Kidney tubule cell (primary cell): ENCODE measurements around the gene DONSON.

Experiments used
- DNase-seq: peaks from one replicate; pipeline ENCODE4 v3.0.0-alpha.2; 2018; ENCODE audit warnings: low spot score

DONSON gene

GRCh38 chr21:33561373-33561772 lies 27.1 kb downstream of the DONSON start:
- no peak for DNase-seq

DNA sequence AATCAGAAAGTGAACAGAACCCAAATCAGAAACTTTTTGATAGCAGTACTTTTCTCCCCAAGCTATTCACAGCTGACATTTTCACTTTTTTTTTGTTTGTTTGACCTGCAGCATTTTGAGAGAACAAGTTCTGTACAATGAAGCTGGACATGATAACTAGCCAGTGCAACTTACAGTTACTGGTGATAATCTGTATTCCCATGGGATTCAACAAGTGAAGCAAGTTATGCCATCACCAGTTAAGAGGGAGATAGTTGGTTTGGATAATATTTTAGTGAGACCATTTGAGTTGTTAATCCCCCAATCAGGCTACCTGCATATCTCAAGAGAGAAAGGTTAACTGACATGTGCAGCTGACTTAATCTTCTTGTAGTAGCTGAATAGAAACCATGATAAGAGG lies 27.5 kb downstream of the DONSON start:
- DNase-seq: no peak

- no peak for DNase-seq
Measured at GRCh38 chr21:33559813-33560212, 28.7 kb downstream of the DONSON start.

DNA sequence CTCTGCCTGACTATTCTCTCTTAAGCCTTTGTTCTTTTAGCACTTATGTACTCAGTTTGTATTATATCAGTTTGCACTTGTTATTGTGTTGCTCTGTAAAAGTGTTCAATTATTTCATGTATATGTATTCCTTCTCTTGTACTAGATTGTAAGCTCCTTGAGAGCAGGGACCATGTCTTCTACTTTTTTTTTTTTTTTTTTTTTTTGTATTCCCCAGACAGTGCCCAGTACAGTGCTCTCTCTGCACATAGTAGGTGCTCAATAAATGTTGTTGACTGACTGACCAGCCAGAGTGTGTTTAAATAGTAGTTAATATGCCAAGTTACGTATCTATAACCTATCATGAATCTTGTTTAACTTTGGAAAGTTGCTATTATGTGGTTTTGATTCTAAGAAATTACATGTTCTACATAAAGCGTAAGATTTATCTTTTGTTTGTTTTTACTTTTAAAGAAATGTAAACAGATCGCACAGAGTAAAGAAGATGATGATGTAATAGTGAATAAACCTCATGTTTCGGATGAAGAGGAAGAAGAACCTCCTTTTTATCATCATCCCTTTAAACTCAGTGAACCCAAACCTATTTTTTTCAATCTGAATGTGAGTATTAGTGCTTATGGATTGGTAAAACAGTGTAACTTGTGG lies 29.6 kb downstream of the DONSON start:
- DNase-seq: no peak

GRCh38 chr21:33557447-33557846 lies 31.0 kb downstream of the DONSON start:
- no peak for DNase-seq

GRCh38 chr21:33554982-33555344 lies 33.5 kb downstream of the DONSON start:
- no peak for DNase-seq

DNA sequence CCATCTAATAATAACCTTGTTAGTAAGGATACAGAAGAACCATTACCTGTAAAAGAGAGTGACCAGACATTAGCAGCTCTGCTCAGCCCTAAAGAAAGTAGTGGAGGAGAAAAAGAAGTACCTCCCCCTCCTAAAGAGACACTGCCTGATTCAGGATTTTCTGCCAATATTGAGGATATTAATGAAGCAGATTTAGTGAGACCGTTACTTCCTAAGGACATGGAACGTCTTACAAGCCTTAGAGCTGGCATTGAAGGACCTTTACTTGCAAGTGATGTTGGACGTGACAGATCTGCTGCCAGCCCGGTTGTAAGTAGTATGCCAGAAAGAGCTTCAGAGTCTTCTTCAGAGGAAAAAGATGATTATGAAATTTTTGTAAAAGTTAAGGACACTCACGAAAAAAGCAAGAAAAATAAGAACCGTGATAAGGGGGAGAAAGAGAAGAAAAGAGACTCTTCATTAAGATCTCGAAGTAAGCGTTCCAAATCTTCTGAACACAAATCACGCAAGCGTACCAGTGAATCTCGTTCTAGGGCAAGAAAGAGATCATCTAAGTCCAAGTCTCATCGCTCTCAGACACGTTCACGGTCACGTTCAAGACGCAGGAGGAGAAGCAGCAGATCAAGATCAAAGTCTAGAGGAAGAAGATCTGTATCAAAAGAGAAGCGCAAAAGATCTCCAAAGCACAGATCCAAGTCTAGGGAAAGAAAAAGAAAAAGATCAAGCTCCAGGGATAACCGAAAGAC lies 34.1 kb downstream of the DONSON start:
- DNase-seq: no peak

- no peak for DNase-seq
Measured at GRCh38 chr21:33552999-33553598, 35.4 kb downstream of the DONSON start.

- no peak for DNase-seq
Measured at GRCh38 chr21:33552093-33552998, 36.1 kb downstream of the DONSON start.

- no peak for DNase-seq
Measured at GRCh38 chr21:33551664-33552063, 36.8 kb downstream of the DONSON start.

DNA sequence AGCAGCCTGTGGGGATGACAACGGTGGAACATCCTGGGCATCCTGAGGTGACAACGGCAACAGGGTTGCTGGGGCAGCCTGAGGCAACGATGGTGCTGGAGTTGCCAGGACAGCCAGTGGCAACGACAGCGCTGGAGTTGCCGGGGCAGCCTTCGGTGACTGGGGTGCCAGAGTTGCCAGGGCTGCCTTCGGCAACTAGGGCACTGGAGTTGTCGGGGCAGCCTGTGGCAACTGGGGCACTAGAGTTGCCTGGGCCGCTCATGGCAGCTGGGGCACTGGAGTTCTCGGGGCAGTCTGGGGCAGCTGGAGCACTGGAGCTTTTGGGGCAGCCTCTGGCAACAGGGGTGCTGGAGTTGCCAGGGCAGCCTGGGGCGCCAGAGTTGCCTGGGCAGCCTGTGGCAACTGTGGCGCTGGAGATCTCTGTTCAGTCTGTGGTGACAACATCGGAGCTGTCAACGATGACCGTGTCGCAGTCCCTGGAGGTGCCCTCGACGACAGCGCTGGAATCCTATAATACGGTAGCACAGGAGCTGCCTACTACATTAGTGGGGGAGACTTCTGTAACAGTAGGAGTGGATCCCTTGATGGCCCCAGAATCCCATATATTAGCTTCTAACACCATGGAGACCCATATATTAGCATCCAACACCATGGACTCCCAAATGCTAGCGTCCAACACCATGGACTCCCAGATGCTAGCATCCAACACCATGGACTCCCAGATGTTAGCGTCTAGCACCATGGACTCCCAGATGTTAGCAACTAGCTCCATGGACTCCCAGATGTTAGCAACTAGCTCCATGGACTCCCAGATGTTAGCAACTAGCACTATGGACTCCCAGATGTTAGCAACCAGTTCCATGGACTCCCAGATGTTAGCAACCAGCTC lies 37.5 kb downstream of the DONSON start:
- DNase-seq: no peak

DNA sequence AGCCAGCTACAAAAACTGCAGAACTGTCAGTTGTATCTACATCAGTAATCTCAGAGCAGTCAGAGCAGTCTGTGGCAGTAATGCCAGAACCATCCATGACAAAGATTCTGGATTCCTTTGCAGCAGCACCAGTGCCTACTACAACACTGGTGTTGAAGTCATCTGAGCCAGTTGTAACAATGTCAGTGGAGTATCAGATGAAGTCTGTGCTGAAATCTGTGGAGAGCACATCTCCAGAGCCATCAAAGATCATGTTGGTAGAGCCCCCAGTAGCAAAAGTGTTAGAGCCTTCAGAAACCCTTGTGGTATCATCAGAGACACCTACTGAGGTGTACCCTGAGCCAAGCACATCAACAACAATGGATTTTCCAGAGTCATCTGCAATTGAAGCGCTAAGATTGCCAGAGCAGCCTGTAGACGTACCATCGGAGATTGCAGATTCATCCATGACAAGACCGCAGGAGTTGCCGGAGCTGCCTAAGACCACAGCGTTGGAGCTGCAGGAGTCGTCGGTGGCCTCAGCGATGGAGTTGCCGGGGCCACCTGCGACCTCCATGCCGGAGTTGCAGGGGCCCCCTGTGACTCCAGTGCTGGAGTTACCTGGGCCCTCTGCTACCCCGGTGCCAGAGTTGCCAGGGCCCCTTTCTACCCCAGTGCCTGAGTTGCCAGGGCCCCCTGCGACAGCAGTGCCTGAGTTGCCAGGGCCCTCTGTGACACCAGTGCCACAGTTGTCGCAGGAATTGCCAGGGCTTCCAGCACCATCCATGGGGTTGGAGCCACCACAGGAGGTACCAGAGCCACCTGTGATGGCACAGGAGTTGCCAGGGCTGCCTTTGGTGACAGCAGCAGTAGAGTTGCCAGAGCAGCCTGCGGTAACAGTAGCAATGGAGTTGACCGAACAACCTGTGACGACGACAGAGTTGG lies 38.4 kb downstream of the DONSON start:
- no peak for DNase-seq

DNA sequence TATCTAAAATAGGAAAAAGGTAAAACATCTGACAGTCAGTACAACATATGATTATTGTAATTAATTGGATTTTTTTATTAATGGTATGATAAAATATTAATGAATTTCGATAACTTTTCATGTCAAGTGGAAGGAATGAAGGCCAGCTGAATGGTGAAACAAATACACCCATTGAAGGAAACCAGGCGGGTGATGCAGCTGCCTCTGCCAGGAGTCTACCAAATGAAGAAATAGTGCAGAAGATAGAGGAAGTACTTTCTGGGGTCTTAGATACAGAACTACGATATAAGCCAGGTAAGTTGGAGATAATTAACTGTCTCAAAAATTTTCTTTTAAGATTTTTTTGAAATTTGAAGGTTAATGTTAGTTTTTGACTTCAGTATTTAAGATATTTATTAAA lies 42.4 kb downstream of the DONSON start:
- no peak for DNase-seq

DNA sequence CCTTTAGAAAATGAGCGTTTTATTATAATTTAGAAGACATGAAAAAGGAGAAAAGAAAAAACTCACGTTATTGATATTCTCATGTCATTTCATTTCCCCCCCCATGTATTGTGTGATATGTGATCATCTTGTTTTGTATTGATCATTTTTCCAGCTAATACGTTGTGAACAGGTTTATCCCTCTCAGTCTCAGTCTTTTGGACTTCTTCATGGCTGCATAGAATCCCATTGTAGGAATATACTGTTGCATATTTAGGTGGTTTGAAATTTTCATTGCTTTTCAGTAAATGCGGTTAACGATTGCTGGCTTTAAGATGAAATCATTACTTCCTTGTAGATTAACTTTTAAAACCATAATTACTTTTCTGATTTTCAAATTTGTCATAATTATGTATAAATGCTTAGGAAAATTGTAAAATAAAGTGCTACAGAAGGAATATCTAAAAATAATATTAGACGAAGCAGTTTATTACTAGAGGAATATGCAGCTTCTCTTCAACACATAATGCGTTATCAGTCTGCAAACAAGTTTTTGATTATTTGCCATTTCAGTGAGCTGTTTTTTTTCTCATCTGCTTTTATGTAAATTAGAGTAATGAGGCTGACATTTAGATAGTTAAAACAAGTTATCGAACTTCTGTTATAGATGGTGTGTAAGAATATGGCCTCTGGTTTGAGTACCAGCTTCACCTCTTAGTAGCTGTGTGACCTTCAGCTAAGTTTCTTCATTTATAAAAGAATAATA lies 43.9 kb downstream of the DONSON start:
- no peak for DNase-seq

DNA sequence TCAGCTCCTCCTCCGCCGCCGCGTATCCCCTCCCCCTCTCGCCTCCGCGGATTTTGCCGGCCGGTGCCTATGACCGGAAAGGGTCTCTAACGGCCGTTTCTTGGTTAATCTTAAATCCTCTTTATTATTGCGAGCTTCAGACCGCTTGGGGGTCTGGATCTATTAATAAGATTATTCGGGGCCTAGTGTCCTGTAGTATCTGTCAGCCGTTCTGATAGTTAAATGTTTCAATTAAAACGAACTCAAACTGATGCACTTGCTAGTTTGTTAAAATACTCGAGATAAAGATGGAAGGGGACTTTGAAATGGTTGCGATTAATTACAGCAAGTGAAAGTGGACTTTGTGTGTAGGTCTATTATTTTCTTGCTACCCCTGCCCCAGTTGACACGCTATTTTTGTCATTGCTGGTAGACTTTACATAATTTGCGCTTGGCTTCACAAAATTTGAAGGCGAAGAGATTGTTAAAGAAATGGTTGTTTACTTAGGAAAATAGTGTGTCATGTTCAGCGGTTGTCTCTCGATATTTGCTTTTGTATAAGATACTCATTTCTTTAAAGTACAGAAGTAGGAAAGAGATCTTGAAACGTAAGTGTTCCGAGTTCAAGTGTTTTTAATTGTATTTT lies 44.9 kb downstream of the DONSON start:
- peak; percentile 66 for DNase-seq

DNA sequence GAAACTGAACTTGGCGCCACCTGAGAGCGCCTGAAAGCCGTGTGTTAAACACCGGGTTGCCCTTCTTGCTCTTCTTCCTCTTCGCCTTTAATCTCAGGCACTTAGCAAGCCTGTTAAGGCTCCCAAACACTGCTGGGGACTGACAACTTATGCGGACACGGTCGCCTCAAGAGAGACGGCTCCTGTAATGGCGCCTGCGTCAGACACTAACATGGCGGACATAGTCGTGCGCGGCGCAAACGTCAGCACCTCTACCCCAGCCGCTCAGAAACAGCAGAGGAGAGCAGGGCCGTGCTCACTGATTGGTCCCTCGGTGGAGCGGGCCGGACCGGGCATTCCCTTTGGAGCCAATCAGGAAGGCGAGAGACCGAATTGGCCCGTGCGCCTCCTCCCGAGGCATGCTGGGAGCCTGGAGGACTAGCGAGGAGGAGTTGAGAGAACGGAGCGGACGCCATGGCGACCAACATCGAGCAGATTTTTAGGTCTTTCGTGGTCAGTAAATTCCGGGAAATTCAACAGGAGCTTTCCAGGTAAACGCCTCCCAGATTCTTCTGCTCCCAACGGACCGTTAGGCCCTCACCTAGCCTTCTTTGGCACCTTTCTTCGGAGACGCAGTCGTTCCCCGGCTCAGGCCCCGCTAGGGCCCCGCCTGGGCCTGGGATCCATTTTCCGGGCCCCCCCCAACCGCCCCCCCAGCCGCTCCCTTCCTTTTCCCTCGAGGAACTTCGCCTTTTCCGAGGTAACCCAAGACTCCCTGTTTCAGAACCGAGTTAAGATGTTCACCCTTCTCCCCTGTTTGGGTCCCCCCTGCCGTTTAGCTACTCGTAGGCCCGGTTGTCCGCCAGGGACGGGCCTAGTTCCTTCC lies 45.6 kb downstream of the DONSON start, which contains the start of gene SON:
TSS of gene SON (plus strand) at position 399 of the 865 bp plus-strand sequence. CDS start at position 454, 55 bp downstream.
- DNase-seq: peak; percentile 99

- DNase-seq: peak; percentile 84
Measured at GRCh38 chr21:33541756-33542639, 46.5 kb downstream of the DONSON start, which contains the start of gene GART. Gene GART (minus strand): TSS chr21:33542117. CDS start chr21:33539315, 2,802 bp downstream.
